ENCODE measurements around the gene PLCG2.

PLCG2 gene

GRCh38 chr16:81837312-81837751, 58.2 kb downstream of the PLCG2 start:
- no peak overlapping the region for H2AFZ ChIP-seq (ENCODE audit: low read depth, low read length)
- H3K9ac ChIP-seq (ENCODE audit: low read depth, low read length) = no peak overlapping the region
- H3K27ac ChIP-seq (ENCODE audit: low read length) = no peak overlapping the region
- H3K9me3 ChIP-seq (ENCODE audit: insufficient read depth, low read length, severe bottlenecking) = no peaks in the 10 kb centered on the region
- DNase-seq (no peak), ATAC-seq (ENCODE audit: insufficient read depth, low read depth) (no peak)
- H4K20me1 ChIP-seq (ENCODE audit: insufficient read depth, low read length) = no peaks in the 10 kb centered on the region
- no peak for TF ChIP-seq CTCF (IDR thresholded peaks at IDR 0.05; ENCODE audit: borderline replicate concordance, extremely low read depth, low read length, poor library complexity, severe bottlenecking)
- no peak for TF ChIP-seq EZH2 (IDR thresholded peaks at IDR 0.05; ENCODE audit: borderline replicate concordance, low read depth, low read length, severe bottlenecking)
- no peak overlapping the region for H3K4me2 ChIP-seq (ENCODE audit: insufficient read depth, low read length)
- H3K36me3 ChIP-seq (ENCODE audit: insufficient read depth, low read length) = no peaks in the 10 kb centered on the region
- H3K79me2 ChIP-seq (ENCODE audit: insufficient read depth, low read length) = no peaks in the 10 kb centered on the region
- peaks cover 7% of the 10 kb centered on the region for H3K27me3 ChIP-seq (ENCODE audit: insufficient read depth, low read length, poor library complexity)
- no peak overlapping the region for H3K4me3 ChIP-seq (ENCODE audit: low read depth in 1 of 2, low read length in 2 of 2)
- no peaks in the 10 kb centered on the region for H3K4me1 ChIP-seq (ENCODE audit: insufficient read depth, low read length)

- no peaks in the 10 kb centered on the region for H3K36me3 ChIP-seq (ENCODE audit: insufficient read depth, low read length)
- H4K20me1 ChIP-seq (ENCODE audit: insufficient read depth, low read length) = no peaks in the 10 kb centered on the region
- no peak overlapping the region for H3K27ac ChIP-seq (ENCODE audit: low read length)
- no peaks in the 10 kb centered on the region for H3K4me1 ChIP-seq (ENCODE audit: insufficient read depth, low read length)
- H3K79me2 ChIP-seq (ENCODE audit: insufficient read depth, low read length) = no peaks in the 10 kb centered on the region
- H3K4me2 ChIP-seq (ENCODE audit: insufficient read depth, low read length) = no peak overlapping the region
- H3K27me3 ChIP-seq (ENCODE audit: insufficient read depth, low read length, poor library complexity) = no peaks in the 10 kb centered on the region
- no peak for TF ChIP-seq CTCF (IDR thresholded peaks at IDR 0.05; ENCODE audit: borderline replicate concordance, extremely low read depth, low read length, poor library complexity, severe bottlenecking)
- no peak for TF ChIP-seq EZH2 (IDR thresholded peaks at IDR 0.05; ENCODE audit: borderline replicate concordance, low read depth, low read length, severe bottlenecking)
- H3K9me3 ChIP-seq (ENCODE audit: insufficient read depth, low read length, severe bottlenecking) = no peaks in the 10 kb centered on the region
- no peak overlapping the region for H2AFZ ChIP-seq (ENCODE audit: low read depth, low read length)
- ATAC-seq (ENCODE audit: insufficient read depth, low read depth) (no peak), DNase-seq (no peak)
- H3K4me3 ChIP-seq (ENCODE audit: low read depth in 1 of 2, low read length in 2 of 2) = no peak overlapping the region
- H3K9ac ChIP-seq (ENCODE audit: low read depth, low read length) = no peak overlapping the region
Observed at GRCh38 chr16:81838794-81839193, 59.7 kb downstream of the PLCG2 start.

GRCh38 chr16:81841722-81842121, 62.6 kb downstream of the PLCG2 start:
- no peaks in the 10 kb centered on the region for H3K9me3 ChIP-seq (ENCODE audit: insufficient read depth, low read length, severe bottlenecking)
- H3K4me2 ChIP-seq (ENCODE audit: insufficient read depth, low read length) = no peak overlapping the region
- TF ChIP-seq CTCF (IDR thresholded peaks at IDR 0.05; ENCODE audit: borderline replicate concordance, extremely low read depth, low read length, poor library complexity, severe bottlenecking) = no peak
- no peak for TF ChIP-seq EZH2 (IDR thresholded peaks at IDR 0.05; ENCODE audit: borderline replicate concordance, low read depth, low read length, severe bottlenecking)
- H3K9ac ChIP-seq (ENCODE audit: low read depth, low read length) = no peak overlapping the region
- H3K79me2 ChIP-seq (ENCODE audit: insufficient read depth, low read length) = no peaks in the 10 kb centered on the region
- ATAC-seq (ENCODE audit: insufficient read depth, low read depth) (no peak), DNase-seq (no peak)
- H3K36me3 ChIP-seq (ENCODE audit: insufficient read depth, low read length) = no peaks in the 10 kb centered on the region
- H3K27ac ChIP-seq (ENCODE audit: low read length) = no peak overlapping the region
- H3K27me3 ChIP-seq (ENCODE audit: insufficient read depth, low read length, poor library complexity) = no peaks in the 10 kb centered on the region
- no peaks in the 10 kb centered on the region for H3K4me1 ChIP-seq (ENCODE audit: insufficient read depth, low read length)
- no peak overlapping the region for H2AFZ ChIP-seq (ENCODE audit: low read depth, low read length)
- no peak overlapping the region for H3K4me3 ChIP-seq (ENCODE audit: low read depth in 1 of 2, low read length in 2 of 2)
- no peaks in the 10 kb centered on the region for H4K20me1 ChIP-seq (ENCODE audit: insufficient read depth, low read length)

Data from DND-41 (cell line).